ENCODE measurements around the gene CCNF. TPM values are rescaled to one million over a fixed set of nuclear protein-coding genes. Genes with fewer than 3 reads are reported as not detected.

Gene CCNF
- total and polyA plus RNA-seq, 2 of the 4 experiments (the other 2 are of a cell fraction): 8.2 to 20.1 TPM

GRCh38 chr16:2487517-2487842, 58.2 kb downstream of the CCNF start:
- no peak overlapping the region for H3K18ac ChIP-seq (ENCODE audit: low read depth, low read length)
- no peaks in the 10 kb centered on the region for H3K27me3 ChIP-seq (ENCODE audit: control insufficient read depth, insufficient read depth, low read length)
- H3K9ac ChIP-seq (ENCODE audit: low read depth, low read length): peak overlapping the region; percentile 39; the same call in 1 of the 2 replicates
- H3K36me3 ChIP-seq (ENCODE audit: control insufficient read depth, insufficient read depth, low read length): peaks cover 2% of the 10 kb centered on the region; the same call in 1 of the 2 replicates
- no peak overlapping the region for H2AFZ ChIP-seq (replicated peaks; ENCODE audit: low read length, poor library complexity)
- H3K79me1 ChIP-seq (ENCODE audit: low read depth in 1 of 2, low read length in 2 of 2): peaks cover 31 to 72% of the 10 kb centered on the region in 2 experiments
- H2BK120ac ChIP-seq (ENCODE audit: low read depth, low read length): no peak overlapping the region
- no peak overlapping the region for H3K14ac ChIP-seq (replicated peaks; ENCODE audit: low read depth, low read length)
- H4K91ac ChIP-seq (ENCODE audit: insufficient read depth, low read depth, low read length): no peak overlapping the region
- CTCF ChIA-PET: no interaction called here
- POLR2A ChIA-PET (ENCODE audit: unreplicated experiment): no interaction called here
- no peak overlapping the region; the same call in 1 of the 2 replicates for H3K23ac ChIP-seq (ENCODE audit: low read depth, low read length)
- intact Hi-C loops (cut with micrococcal nuclease) (no loop called here), in situ Hi-C loops (cut with MboI; ENCODE audit: low sequenced_read_pairs) (no loop called here), dilution Hi-C loops (cut with HindIII; ENCODE audit: low sequenced_read_pairs, unreplicated experiment) (no loop called here)
- no peak overlapping the region for H3K56ac ChIP-seq (ENCODE audit: extremely low read depth, insufficient read depth, low read length)
- no peak overlapping the region; the same call in 1 of the 2 replicates for H4K5ac ChIP-seq (ENCODE audit: low read depth, low read length)
- peaks cover 7% of the 10 kb centered on the region; the same call in 1 of the 2 replicates for H3K9me1 ChIP-seq (ENCODE audit: insufficient read depth, low read length)
- H3K4me2 ChIP-seq (ENCODE audit: low read depth, low read length): peak overlapping the region; percentile 14; the same call in 1 of the 2 replicates
- H4K20me1 ChIP-seq (ENCODE audit: insufficient read depth, low read length): peaks cover 21% of the 10 kb centered on the region
- ATAC-seq (ENCODE audit: low read depth) (peak; percentile 21), DNase-seq (peak; percentile 11)
- WGBS, 2 experiments (ENCODE audit: extremely low coverage in 2 of 2, insufficient read length in 1 of 2): 75% methylated on average over 7 of the region's 8 CpGs; no CpG with 5 or more reads in 1 of the 2 experiments
- H2AK9ac ChIP-seq (replicated peaks; ENCODE audit: low read depth, low read length, poor library complexity): peak overlapping the region; percentile 35
- peaks cover 24% of the 10 kb centered on the region for H3K4me1 ChIP-seq (ENCODE audit: control insufficient read depth, insufficient read depth, low read length)
- no peak overlapping the region for H3K4me3 ChIP-seq (ENCODE audit: insufficient read depth, low read depth, low read length)
- BruUV-seq (replicated peaks): no TSS peak
- TF ChIP-seq MXI1 (IDR thresholded peaks at IDR 0.05; ENCODE audit: borderline replicate concordance, low read depth, low read length): no peak
- no peak for TF ChIP-seq RAD21 (IDR thresholded peaks at IDR 0.05; ENCODE audit: low read length)
- TF ChIP-seq CEBPB (IDR thresholded peaks at IDR 0.05; ENCODE audit: low read depth, low read length): no peak
- no peak for TF ChIP-seq NFE2L2 (IDR thresholded peaks at IDR 0.05; ENCODE audit: low read depth, low read length)
- TF ChIP-seq RFX5 (IDR thresholded peaks at IDR 0.05; ENCODE audit: low read depth, low read length): no peak
- no peak for TF ChIP-seq USF2 (IDR thresholded peaks at IDR 0.05; ENCODE audit: low read depth, low read length)
- no peak for TF ChIP-seq MAFK (IDR thresholded peaks at IDR 0.05; ENCODE audit: low read depth, low read length)
- no peak for TF ChIP-seq FOS (IDR thresholded peaks at IDR 0.05; ENCODE audit: low read depth, low read length)
- no peaks in the 10 kb centered on the region for H3K9me3 ChIP-seq (ENCODE audit: control insufficient read depth, insufficient read depth, low read length)
- peak overlapping the region in 1 of 2 experiments; percentile 69; a peak in 1 of 4 replicates for H4K8ac ChIP-seq (ENCODE audit: low read depth in 2 of 2, low read length in 2 of 2)
- no peak overlapping the region for H3K4ac ChIP-seq (ENCODE audit: low read depth, low read length)
- no peak overlapping the region for H3K27ac ChIP-seq (ENCODE audit: insufficient read depth, low read length)
- no peak overlapping the region for H2BK5ac ChIP-seq (ENCODE audit: low read depth, low read length, poor library complexity, severe bottlenecking)
- H2AK5ac ChIP-seq (ENCODE audit: low read depth, low read length): no peak overlapping the region
- H2BK20ac ChIP-seq (ENCODE audit: low read depth, low read length): no peak overlapping the region
- H2BK15ac ChIP-seq (ENCODE audit: low read depth, low read length): no peak overlapping the region

Measured in IMR-90 (cell line).